Upper lobe of right lung (tissue), 1 donor: Measurements from ENCODE around the gene GLOD5. TPM values are rescaled to one million over a fixed set of nuclear protein-coding genes. Genes with fewer than 3 reads are reported as not detected.
"Not testable (repeated sequence)": the region's sequence is repeated elsewhere in the genome, so short reads cannot be mapped to it uniquely, and the experiment has no call there.

Experiments used
- ATAC-seq: fragments of 200-7000 bp; cut with Tn5 transposase; one replicate; pipeline ENCODE4 v1.9.1; 2020; ENCODE audit warnings: mild to moderate bottlenecking, moderate library complexity
- DNase-seq: peaks from one replicate; pipeline ENCODE4 v3.0.0-alpha.2; 2020
- H3K27ac ChIP-seq: fragments of 200-600 bp; one replicate; pipeline ENCODE4 v1.8.0; 2022
- H3K27me3 ChIP-seq: fragments of 200-600 bp; one replicate; pipeline ENCODE4 v1.8.0; 2022; ENCODE audit warnings: mild to moderate bottlenecking
- H3K36me3 ChIP-seq: fragments of 200-600 bp; one replicate; pipeline ENCODE4 v1.8.0; 2022
- H3K4me1 ChIP-seq: fragments of 200-600 bp; one replicate; pipeline ENCODE4 v1.8.0; 2022
- H3K4me3 ChIP-seq: fragments of 200-600 bp; one replicate; pipeline ENCODE4 v1.8.0; 2022; ENCODE audit warnings: mild to moderate bottlenecking
- H3K9me3 ChIP-seq: fragments of 200-600 bp; one replicate; pipeline ENCODE4 v1.8.0; 2022
- intact Hi-C: fragments of 100-400 bp; cut with DNase I; formaldehyde crosslinking; loops from one replicate; pipeline ENCODE4 v1.11.0; 2022
- total RNA-seq: library from RNA; stranded (reverse); fragmentation: NEBNext Ultra II Directional; extraction: Animal tissue kit (Norgen Biotek cat#: 25700); gene quantifications from one replicate; pipeline ENCODE4 v1.2.1, GENCODE V29; 2021
- TF ChIP-seq, protein P1 (sequence below): fragments of 200-600 bp; IDR thresholded peaks from one replicate; pipeline ENCODE4 v1.8.0; 2022; ENCODE audit warnings: antibody characterized with exemption
- donor health status: DM: no; HTN: yes; CAD: no; lungs with severe emphysema.

The GLOD5 gene
- total RNA-seq, 1 donor from 2014 or later: 2.6 TPM

GRCh38 chrX:48818098-48818497 is 56.6 kb downstream of the GLOD5 start:
- no peaks in the 10 kb centered on the region for H3K36me3 ChIP-seq
- no peaks in the 10 kb centered on the region for H3K27me3 ChIP-seq
- intact Hi-C loops: no loop called here
- DNase-seq (no peak), ATAC-seq (no peak)
- no peak overlapping the region for H3K4me3 ChIP-seq
- TF ChIP-seq, protein P1, sequence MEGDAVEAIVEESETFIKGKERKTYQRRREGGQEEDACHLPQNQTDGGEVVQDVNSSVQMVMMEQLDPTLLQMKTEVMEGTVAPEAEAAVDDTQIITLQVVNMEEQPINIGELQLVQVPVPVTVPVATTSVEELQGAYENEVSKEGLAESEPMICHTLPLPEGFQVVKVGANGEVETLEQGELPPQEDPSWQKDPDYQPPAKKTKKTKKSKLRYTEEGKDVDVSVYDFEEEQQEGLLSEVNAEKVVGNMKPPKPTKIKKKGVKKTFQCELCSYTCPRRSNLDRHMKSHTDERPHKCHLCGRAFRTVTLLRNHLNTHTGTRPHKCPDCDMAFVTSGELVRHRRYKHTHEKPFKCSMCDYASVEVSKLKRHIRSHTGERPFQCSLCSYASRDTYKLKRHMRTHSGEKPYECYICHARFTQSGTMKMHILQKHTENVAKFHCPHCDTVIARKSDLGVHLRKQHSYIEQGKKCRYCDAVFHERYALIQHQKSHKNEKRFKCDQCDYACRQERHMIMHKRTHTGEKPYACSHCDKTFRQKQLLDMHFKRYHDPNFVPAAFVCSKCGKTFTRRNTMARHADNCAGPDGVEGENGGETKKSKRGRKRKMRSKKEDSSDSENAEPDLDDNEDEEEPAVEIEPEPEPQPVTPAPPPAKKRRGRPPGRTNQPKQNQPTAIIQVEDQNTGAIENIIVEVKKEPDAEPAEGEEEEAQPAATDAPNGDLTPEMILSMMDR: no peak
- H3K9me3 ChIP-seq: no peaks in the 10 kb centered on the region
- H3K27ac ChIP-seq: no peak overlapping the region
- no peaks in the 10 kb centered on the region for H3K4me1 ChIP-seq

GRCh38 chrX:48818866-48819265 is 57.3 kb downstream of the GLOD5 start:
- Histone ChIP-seq H3K4me1 (no peaks in the 10 kb centered on the region), H3K27ac (no peak overlapping the region), H3K9me3 (no peaks in the 10 kb centered on the region), H3K36me3 (no peaks in the 10 kb centered on the region), H3K27me3 (no peaks in the 10 kb centered on the region), H3K4me3 (no peak overlapping the region)
- ATAC-seq (no peak), DNase-seq (no peak)
- TF ChIP-seq, protein P1: no peak
- intact Hi-C loops: no loop called here

- intact Hi-C loops, H3K9me3 ChIP-seq, H3K27ac ChIP-seq, H3K27me3 ChIP-seq, H3K4me1 ChIP-seq, DNase-seq, ATAC-seq, H3K36me3 ChIP-seq, H3K4me3 ChIP-seq: not testable (repeated sequence)
These were observed 57.8 kb downstream of the GLOD5 start for GRCh38 chrX:48819394-48819793.

DNA sequence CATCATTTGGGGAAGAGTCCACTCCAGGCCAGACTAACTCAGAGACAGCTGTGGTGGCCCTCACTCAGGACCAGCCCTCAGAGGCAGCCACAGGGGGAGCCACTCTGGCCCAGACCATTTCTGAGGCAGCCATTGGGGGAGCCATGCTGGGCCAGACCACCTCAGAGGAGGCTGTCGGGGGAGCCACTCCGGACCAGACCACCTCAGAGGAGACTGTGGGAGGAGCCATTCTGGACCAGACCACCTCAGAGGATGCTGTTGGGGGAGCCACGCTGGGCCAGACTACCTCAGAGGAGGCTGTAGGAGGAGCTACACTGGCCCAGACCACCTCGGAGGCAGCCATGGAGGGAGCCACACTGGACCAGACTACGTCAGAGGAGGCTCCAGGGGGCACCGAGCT is 61.5 kb downstream of the GLOD5 start:
- Histone ChIP-seq H3K4me1 (no peaks in the 10 kb centered on the region), H3K4me3 (no peak overlapping the region), H3K27me3 (no peaks in the 10 kb centered on the region), H3K9me3 (no peaks in the 10 kb centered on the region), H3K27ac (no peak overlapping the region), H3K36me3 (no peaks in the 10 kb centered on the region)
- ATAC-seq (no peak), DNase-seq (no peak)
- TF ChIP-seq, protein P1: no peak
- intact Hi-C loops: no loop called here

Other genes with a start within 250 kb of the GLOD5 start
- 93.4 TPM for gene EBP, start 239.9 kb upstream of the GLOD5 start, total RNA-seq
- 14.6 TPM for gene TBC1D25, start 222.0 kb upstream of the GLOD5 start, total RNA-seq
- 170 TPM for gene RBM3, start 187.3 kb upstream of the GLOD5 start, total RNA-seq
- 121 TPM for gene WDR13, start 164.3 kb upstream of the GLOD5 start, total RNA-seq
- gene WAS, start 77.9 kb upstream of the GLOD5 start, total RNA-seq: 25.3 TPM
- gene SUV39H1, start 65.0 kb upstream of the GLOD5 start, total RNA-seq: 3.0 TPM
- gene GATA1, start 24.8 kb downstream of the GLOD5 start, total RNA-seq: 0.87 TPM
- 94.2 TPM for gene HDAC6, start 40.3 kb downstream of the GLOD5 start, total RNA-seq
- gene ERAS, start 64.8 kb downstream of the GLOD5 start, total RNA-seq: not detected
- gene PCSK1N, start 73.9 kb downstream of the GLOD5 start, total RNA-seq: 4.3 TPM
- gene TIMM17B, start 136.0 kb downstream of the GLOD5 start, total RNA-seq: 32.9 TPM
- 61.3 TPM for gene PQBP1, start 136.2 kb downstream of the GLOD5 start, total RNA-seq
- 22.6 TPM for gene SLC35A2, start 149.9 kb downstream of the GLOD5 start, total RNA-seq
- gene PIM2, start 157.3 kb downstream of the GLOD5 start, total RNA-seq: 14.4 TPM
- 42.6 TPM for gene OTUD5, start 195.9 kb downstream of the GLOD5 start, total RNA-seq
- 1.2 TPM for gene KCND1, start 210.1 kb downstream of the GLOD5 start, total RNA-seq
- gene GRIPAP1, start 240.5 kb downstream of the GLOD5 start, total RNA-seq: 52.8 TPM